ENCODE results near the gene MRPS35.
"Not testable (repeated sequence)": the region's sequence is repeated elsewhere in the genome, so short reads cannot be mapped to it uniquely, and the experiment has no call there.

MRPS35 gene

GRCh38 chr12:27709212-27709931, 1.3 kb upstream of the MRPS35 start:
- DNase-seq (ENCODE audit: low read depth in 2 of 2), result no peak

GRCh38 chr12:27709932-27710591, 570 bp upstream of the MRPS35 start:
- no peak for DNase-seq (ENCODE audit: low read depth in 2 of 2)

- no peak for DNase-seq (ENCODE audit: low read depth in 2 of 2)
These were observed 668 bp downstream of the MRPS35 start for GRCh38 chr12:27711317-27711682.

GRCh38 chr12:27711967-27712366, 1.3 kb downstream of the MRPS35 start:
- DNase-seq (ENCODE audit: low read depth in 2 of 2), result no peak

GRCh38 chr12:27723212-27723611, 12.6 kb downstream of the MRPS35 start:
- DNase-seq (ENCODE audit: low read depth in 2 of 2), result no peak

- no peak for DNase-seq (ENCODE audit: low read depth in 2 of 2)
These were observed 19.5 kb downstream of the MRPS35 start for GRCh38 chr12:27730097-27730588.

- no peak for DNase-seq (ENCODE audit: low read depth in 2 of 2)
These were observed 21.6 kb downstream of the MRPS35 start for GRCh38 chr12:27732281-27732680.

GRCh38 chr12:27733052-27733656, 22.5 kb downstream of the MRPS35 start:
- DNase-seq (ENCODE audit: low read depth in 2 of 2), result no peak

- no peak for DNase-seq (ENCODE audit: low read depth in 2 of 2)
These were observed 23.2 kb downstream of the MRPS35 start for GRCh38 chr12:27733791-27734190.

- not testable (repeated sequence) for DNase-seq (ENCODE audit: low read depth in 2 of 2)
These were observed 23.7 kb downstream of the MRPS35 start for GRCh38 chr12:27734321-27734720.

- DNase-seq (ENCODE audit: low read depth in 2 of 2), result no peak
These were observed 33.0 kb downstream of the MRPS35 start for GRCh38 chr12:27743601-27744000.

- DNase-seq (ENCODE audit: low read depth in 2 of 2), result not testable (repeated sequence)
These were observed 35.1 kb downstream of the MRPS35 start for GRCh38 chr12:27745734-27746133.

GRCh38 chr12:27747111-27747820, 36.6 kb downstream of the MRPS35 start:
- DNase-seq (ENCODE audit: low read depth in 2 of 2), result no peak

- no peak for DNase-seq (ENCODE audit: low read depth in 2 of 2)
These were observed 40.9 kb downstream of the MRPS35 start for GRCh38 chr12:27751386-27752047.

GRCh38 chr12:27754795-27755194, 44.2 kb downstream of the MRPS35 start:
- DNase-seq (ENCODE audit: low read depth in 2 of 2), result no peak

- no peak for DNase-seq (ENCODE audit: low read depth in 2 of 2)
These were observed 46.1 kb downstream of the MRPS35 start for GRCh38 chr12:27756670-27757195.

- DNase-seq (ENCODE audit: low read depth in 2 of 2), result no peak
These were observed 52.1 kb downstream of the MRPS35 start for GRCh38 chr12:27762757-27763156.

GRCh38 chr12:27766587-27766986, 56.0 kb downstream of the MRPS35 start:
- no peak for DNase-seq (ENCODE audit: low read depth in 2 of 2)

- no peak for DNase-seq (ENCODE audit: low read depth in 2 of 2)
These were observed 58.6 kb downstream of the MRPS35 start for GRCh38 chr12:27769142-27769673.

GRCh38 chr12:27771481-27772327, 61.1 kb downstream of the MRPS35 start:
- DNase-seq (ENCODE audit: low read depth in 2 of 2), result no peak
